Nephron (organoid): ENCODE measurements around the gene NOL8.

Experiments used
- H3K27ac Mint-ChIP-seq, 3 experiments: 2 replicates each; pipeline ENCODE4 v1.8.0; 2020; ENCODE audit warnings: mixed read lengths in 3 of 3, mild to moderate bottlenecking in 2 of 3, moderate library complexity in 1 of 3
- H3K27me3 Mint-ChIP-seq: 2 replicates; pipeline ENCODE4 v1.8.0; 2021; ENCODE audit warnings: low read depth, mild to moderate bottlenecking, moderate library complexity, mixed read lengths
- H3K36me3 Mint-ChIP-seq: 2 replicates; pipeline ENCODE4 v1.8.0; 2020; ENCODE audit warnings: low read depth, mixed read lengths
- H3K4me1 Mint-ChIP-seq: 2 replicates; pipeline ENCODE4 v1.8.0; 2020; ENCODE audit warnings: mixed read lengths
- H3K4me3 Mint-ChIP-seq, 3 experiments: 2 replicates each; pipeline ENCODE4 v1.8.0; 2020; ENCODE audit warnings: mild to moderate bottlenecking in 3 of 3, mixed read lengths in 3 of 3, moderate library complexity in 2 of 3
- H3K9me3 Mint-ChIP-seq: 2 replicates; pipeline ENCODE4 v1.8.0; 2020; ENCODE audit warnings: mixed read lengths
- CTCF ChIP-seq, 3 experiments: fragments of 200-600 bp; sonication (generic); IDR thresholded peaks; one replicate each; pipeline ENCODE4 v1.5.0; 2021; ENCODE audit warnings: antibody characterized with exemption in 3 of 3; ENCODE audit not compliant: unreplicated experiment in 3 of 3

Gene NOL8

GRCh38 chr9:92263131-92263530, 62.0 kb downstream of the NOL8 start:
- TF ChIP-seq CTCF (IDR thresholded peaks at IDR 0.05; ENCODE audit: unreplicated experiment in 3 of 3) = no peak
- peaks cover 89% of the 10 kb centered on the region for H3K36me3 Mint-ChIP-seq
- no peaks in the 10 kb centered on the region for H3K9me3 Mint-ChIP-seq

GRCh38 chr9:92257327-92257726, 67.8 kb downstream of the NOL8 start:
- no peaks in the 10 kb centered on the region for H3K27me3 Mint-ChIP-seq
- peaks cover 78% of the 10 kb centered on the region for H3K36me3 Mint-ChIP-seq
- H3K9me3 Mint-ChIP-seq = no peaks in the 10 kb centered on the region
- no peaks in the 10 kb centered on the region for H3K4me1 Mint-ChIP-seq
- H3K4me3 Mint-ChIP-seq = no peak overlapping the region
- no peak overlapping the region for H3K27ac Mint-ChIP-seq
- TF ChIP-seq CTCF (IDR thresholded peaks at IDR 0.05; ENCODE audit: unreplicated experiment in 3 of 3) = no peak

More at GRCh38 chr9:92263131-92263530, 62.0 kb downstream of the NOL8 start:
- Mint-ChIP-seq H3K27ac (no peak overlapping the region), H3K27me3 (no peaks in the 10 kb centered on the region), H3K4me1 (no peaks in the 10 kb centered on the region), H3K4me3 (no peak overlapping the region)

- H3K27ac Mint-ChIP-seq = no peak overlapping the region
- no peak for TF ChIP-seq CTCF (IDR thresholded peaks at IDR 0.05; ENCODE audit: unreplicated experiment in 3 of 3)
- no peaks in the 10 kb centered on the region for H3K27me3 Mint-ChIP-seq
Measured at GRCh38 chr9:92254381-92255337, 70.5 kb downstream of the NOL8 start.

DNA sequence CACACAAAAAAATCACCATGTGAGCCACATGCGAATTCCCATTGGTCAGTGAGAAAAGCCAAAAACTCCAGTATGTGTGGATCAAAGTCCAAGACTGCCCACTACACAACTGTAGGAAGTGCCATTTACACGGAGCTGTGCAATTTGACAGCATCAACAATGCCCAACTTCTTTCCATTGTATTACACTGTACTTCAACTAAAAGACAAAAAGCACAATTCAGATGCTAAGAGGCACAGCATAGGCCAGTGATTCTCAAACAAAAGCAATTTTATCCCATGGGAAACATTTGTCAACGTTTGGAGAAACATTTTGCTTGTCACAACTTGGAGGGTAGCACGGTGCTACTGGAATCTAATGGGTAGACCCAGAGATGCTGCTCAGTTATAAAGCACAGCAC, 71.5 kb downstream of the NOL8 start:
- TF ChIP-seq CTCF (IDR thresholded peaks at IDR 0.05; ENCODE audit: unreplicated experiment in 3 of 3) = no peak
- H3K9me3 Mint-ChIP-seq = no peaks in the 10 kb centered on the region
- H3K4me1 Mint-ChIP-seq = no peaks in the 10 kb centered on the region
- H3K27me3 Mint-ChIP-seq = no peaks in the 10 kb centered on the region
- H3K4me3 Mint-ChIP-seq = no peak overlapping the region
- peaks cover 79% of the 10 kb centered on the region for H3K36me3 Mint-ChIP-seq
- H3K27ac Mint-ChIP-seq = no peak overlapping the region

More at GRCh38 chr9:92254381-92255337, 70.5 kb downstream of the NOL8 start:
- H3K9me3 Mint-ChIP-seq = no peaks in the 10 kb centered on the region
- H3K4me3 Mint-ChIP-seq = no peak overlapping the region
- H3K4me1 Mint-ChIP-seq = no peaks in the 10 kb centered on the region
- H3K36me3 Mint-ChIP-seq = peaks cover 79% of the 10 kb centered on the region

DNA sequence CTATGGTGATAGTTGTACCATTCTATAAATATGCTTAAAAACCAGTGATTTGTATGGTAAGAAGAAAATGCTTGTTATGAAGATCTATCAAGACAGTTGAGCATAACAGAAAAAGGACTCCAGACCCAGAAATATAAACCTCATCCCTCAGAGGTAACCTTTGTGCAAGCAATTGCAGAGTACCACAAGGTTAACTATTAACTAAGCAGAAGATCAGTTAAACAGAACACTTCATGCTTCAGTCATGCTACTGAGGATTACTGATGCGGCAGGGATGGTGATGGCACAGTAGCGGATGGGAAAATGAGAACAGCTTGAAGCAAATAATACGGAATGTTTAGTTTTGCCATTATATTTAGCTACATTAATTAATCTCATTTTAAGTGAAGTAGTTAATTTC, 77.2 kb downstream of the NOL8 start:
- Mint-ChIP-seq H3K4me3 (no peak overlapping the region), H3K36me3 (peaks cover 79% of the 10 kb centered on the region), H3K4me1 (no peaks in the 10 kb centered on the region), H3K27ac (no peak overlapping the region), H3K27me3 (no peaks in the 10 kb centered on the region), H3K9me3 (no peaks in the 10 kb centered on the region)
- TF ChIP-seq CTCF (IDR thresholded peaks at IDR 0.05; ENCODE audit: unreplicated experiment in 3 of 3) = no peak
